HG02623 (cell line): ENCODE results near the gene NRROS.
A peak's percentile ranks its signal among the peaks of the same experiment; 100 is the strongest.
"Not testable (repeated sequence)": the region's sequence is repeated elsewhere in the genome, so short reads cannot be mapped to it uniquely, and the experiment has no call there.

Source experiments
- ATAC-seq: cut with Tn5 transposase; IDR thresholded peaks from one replicate; pipeline ENCODE4 v1.9.1; 2021; ENCODE audit warnings: moderate library complexity; ENCODE audit not compliant: unreplicated experiment

Gene NRROS

GRCh38 chr3:196624067-196624790 lies 15.3 kb upstream of the NRROS start:
- no peak for ATAC-seq

- no peak for ATAC-seq
Observed at GRCh38 chr3:196624907-196625306, 14.6 kb upstream of the NRROS start.

- no peak for ATAC-seq
Observed at GRCh38 chr3:196625331-196625730, 14.2 kb upstream of the NRROS start.

GRCh38 chr3:196627918-196628231 lies 11.6 kb upstream of the NRROS start:
- ATAC-seq: no peak

GRCh38 chr3:196629228-196629627 lies 10.3 kb upstream of the NRROS start:
- ATAC-seq: no peak

GRCh38 chr3:196631682-196632045 lies 7.8 kb upstream of the NRROS start:
- ATAC-seq: no peak

- peak; percentile 64 for ATAC-seq
Observed at GRCh38 chr3:196632046-196632751, 7.3 kb upstream of the NRROS start.

GRCh38 chr3:196633555-196634151 lies 5.8 kb upstream of the NRROS start:
- ATAC-seq: no peak

GRCh38 chr3:196634224-196634623 lies 5.3 kb upstream of the NRROS start:
- ATAC-seq: no peak

GRCh38 chr3:196634829-196635228 lies 4.7 kb upstream of the NRROS start:
- ATAC-seq: no peak

GRCh38 chr3:196636369-196637349 lies 2.8 kb upstream of the NRROS start:
- ATAC-seq: no peak

- ATAC-seq: not testable (repeated sequence)
Observed at GRCh38 chr3:196637941-196638340, 1.6 kb upstream of the NRROS start.

GRCh38 chr3:196638861-196639482 lies 522 bp upstream of the NRROS start:
- no peak for ATAC-seq

- no peak for ATAC-seq
Observed at GRCh38 chr3:196640297-196641018, 964 bp downstream of the NRROS start.

- ATAC-seq: no peak
Observed at GRCh38 chr3:196641333-196642054, 2.0 kb downstream of the NRROS start.

GRCh38 chr3:196642434-196642833 lies 2.9 kb downstream of the NRROS start:
- ATAC-seq: no peak

- peak; percentile 76 for ATAC-seq
Observed at GRCh38 chr3:196643201-196643749, 3.8 kb downstream of the NRROS start.

GRCh38 chr3:196643761-196644160 lies 4.3 kb downstream of the NRROS start:
- ATAC-seq: no peak

GRCh38 chr3:196645096-196645495 lies 5.6 kb downstream of the NRROS start:
- ATAC-seq: no peak
